Right lobe of liver (tissue), 4 donors: ENCODE data around the gene RASSF8.

Experiments
- CTCF ChIP-seq, 4 donors: fragments of 200-600 bp in 3 of 4; fragments of 450-650 bp in 1 of 4; IDR thresholded peaks; one replicate each; pipeline versions ENCODE4 v1.5.1 to v1.8.0; 2016 to 2022; ENCODE audit warnings: antibody characterized with exemption in 4 of 4, mild to moderate bottlenecking in 2 of 4
- POLR2A ChIP-seq: fragments of 450-650 bp; IDR thresholded peaks from one replicate; pipeline ENCODE4 v1.6.1; 2017; ENCODE audit warnings: antibody characterized with exemption, mild to moderate bottlenecking
- donor health status: DM: no; HTN: no; CAD: no.
- donor health status: DM: no; HTN: no; CAD: no.
- donor health status: DM: no; HTN: yes; CAD: no.

GRCh38 chr12:25975179-25975578 is 16.7 kb downstream of the RASSF8 start:
- TF ChIP-seq CTCF (IDR thresholded peaks at IDR 0.05) (no peak), POLR2A (no peak)
